WTC11 (cell line): ENCODE results near the gene CLIP2.

Experiments
- FOXJ3 ChIP-seq: sonication (generic); formaldehyde crosslinking; IDR thresholded peaks from 2 replicates; pipeline ENCODE4 v1.9.0; 2021; ENCODE audit warnings: missing genetic modification reagents, mild to moderate bottlenecking, borderline replicate concordance
- GABPB1 ChIP-seq: sonication (generic); formaldehyde crosslinking; IDR thresholded peaks from 2 replicates; pipeline ENCODE4 v1.8.1; 2023; ENCODE audit warnings: mild to moderate bottlenecking, missing genetic modification reagents
- TEAD1 ChIP-seq: sonication (generic); formaldehyde crosslinking; IDR thresholded peaks from 2 replicates; pipeline ENCODE4 v1.8.0; 2022; ENCODE audit warnings: mild to moderate bottlenecking, missing genetic modification reagents
- TF ChIP-seq, protein P1 (sequence below): sonication (generic); formaldehyde crosslinking; IDR thresholded peaks from 2 replicates; pipeline ENCODE4 v1.8.1; 2023; ENCODE audit warnings: mild to moderate bottlenecking, missing genetic modification reagents, borderline replicate concordance
- TF ChIP-seq, protein P2 (sequence below): fragments of 200-600 bp; IDR thresholded peaks from 2 replicates; pipeline ENCODE4 v1.8.0; 2022; ENCODE audit warnings: antibody characterized with exemption

DNA sequence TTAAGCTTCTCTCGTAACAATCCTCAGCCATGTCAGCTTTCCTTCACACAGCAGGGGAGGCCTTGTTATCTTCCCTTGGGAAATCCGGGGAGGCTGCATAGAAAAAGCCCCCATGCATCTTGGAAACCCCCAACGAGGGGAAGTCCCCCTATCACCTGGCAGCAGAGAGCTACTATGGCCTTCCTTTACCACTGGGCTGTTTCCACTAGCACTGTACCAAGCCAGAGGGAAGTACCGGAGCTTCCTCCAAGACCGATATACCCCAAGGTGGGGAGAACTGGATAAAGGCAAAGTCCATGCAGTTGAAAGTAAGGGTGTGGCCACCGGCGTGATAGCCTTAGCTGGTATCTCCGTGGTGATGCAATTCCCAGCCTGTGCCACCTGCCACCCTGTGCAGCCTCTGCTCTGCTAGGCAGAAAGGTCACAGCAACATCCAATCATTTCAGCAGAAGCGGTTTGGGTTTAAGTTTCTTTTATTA lies 4.4 kb upstream of the CLIP2 start:
- TF ChIP-seq GABPB1 (no peak), TEAD1 (CRISPR knock-in tag) (no peak), FOXJ3 (CRISPR knock-in tag) (no peak)
- TF ChIP-seq, protein P1, sequence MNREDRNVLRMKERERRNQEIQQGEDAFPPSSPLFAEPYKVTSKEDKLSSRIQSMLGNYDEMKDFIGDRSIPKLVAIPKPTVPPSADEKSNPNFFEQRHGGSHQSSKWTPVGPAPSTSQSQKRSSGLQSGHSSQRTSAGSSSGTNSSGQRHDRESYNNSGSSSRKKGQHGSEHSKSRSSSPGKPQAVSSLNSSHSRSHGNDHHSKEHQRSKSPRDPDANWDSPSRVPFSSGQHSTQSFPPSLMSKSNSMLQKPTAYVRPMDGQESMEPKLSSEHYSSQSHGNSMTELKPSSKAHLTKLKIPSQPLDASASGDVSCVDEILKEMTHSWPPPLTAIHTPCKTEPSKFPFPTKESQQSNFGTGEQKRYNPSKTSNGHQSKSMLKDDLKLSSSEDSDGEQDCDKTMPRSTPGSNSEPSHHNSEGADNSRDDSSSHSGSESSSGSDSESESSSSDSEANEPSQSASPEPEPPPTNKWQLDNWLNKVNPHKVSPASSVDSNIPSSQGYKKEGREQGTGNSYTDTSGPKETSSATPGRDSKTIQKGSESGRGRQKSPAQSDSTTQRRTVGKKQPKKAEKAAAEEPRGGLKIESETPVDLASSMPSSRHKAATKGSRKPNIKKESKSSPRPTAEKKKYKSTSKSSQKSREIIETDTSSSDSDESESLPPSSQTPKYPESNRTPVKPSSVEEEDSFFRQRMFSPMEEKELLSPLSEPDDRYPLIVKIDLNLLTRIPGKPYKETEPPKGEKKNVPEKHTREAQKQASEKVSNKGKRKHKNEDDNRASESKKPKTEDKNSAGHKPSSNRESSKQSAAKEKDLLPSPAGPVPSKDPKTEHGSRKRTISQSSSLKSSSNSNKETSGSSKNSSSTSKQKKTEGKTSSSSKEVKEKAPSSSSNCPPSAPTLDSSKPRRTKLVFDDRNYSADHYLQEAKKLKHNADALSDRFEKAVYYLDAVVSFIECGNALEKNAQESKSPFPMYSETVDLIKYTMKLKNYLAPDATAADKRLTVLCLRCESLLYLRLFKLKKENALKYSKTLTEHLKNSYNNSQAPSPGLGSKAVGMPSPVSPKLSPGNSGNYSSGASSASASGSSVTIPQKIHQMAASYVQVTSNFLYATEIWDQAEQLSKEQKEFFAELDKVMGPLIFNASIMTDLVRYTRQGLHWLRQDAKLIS (CRISPR knock-in tag): no peak
- TF ChIP-seq, protein P2, sequence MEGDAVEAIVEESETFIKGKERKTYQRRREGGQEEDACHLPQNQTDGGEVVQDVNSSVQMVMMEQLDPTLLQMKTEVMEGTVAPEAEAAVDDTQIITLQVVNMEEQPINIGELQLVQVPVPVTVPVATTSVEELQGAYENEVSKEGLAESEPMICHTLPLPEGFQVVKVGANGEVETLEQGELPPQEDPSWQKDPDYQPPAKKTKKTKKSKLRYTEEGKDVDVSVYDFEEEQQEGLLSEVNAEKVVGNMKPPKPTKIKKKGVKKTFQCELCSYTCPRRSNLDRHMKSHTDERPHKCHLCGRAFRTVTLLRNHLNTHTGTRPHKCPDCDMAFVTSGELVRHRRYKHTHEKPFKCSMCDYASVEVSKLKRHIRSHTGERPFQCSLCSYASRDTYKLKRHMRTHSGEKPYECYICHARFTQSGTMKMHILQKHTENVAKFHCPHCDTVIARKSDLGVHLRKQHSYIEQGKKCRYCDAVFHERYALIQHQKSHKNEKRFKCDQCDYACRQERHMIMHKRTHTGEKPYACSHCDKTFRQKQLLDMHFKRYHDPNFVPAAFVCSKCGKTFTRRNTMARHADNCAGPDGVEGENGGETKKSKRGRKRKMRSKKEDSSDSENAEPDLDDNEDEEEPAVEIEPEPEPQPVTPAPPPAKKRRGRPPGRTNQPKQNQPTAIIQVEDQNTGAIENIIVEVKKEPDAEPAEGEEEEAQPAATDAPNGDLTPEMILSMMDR: no peak
